Measurements from ENCODE around the gene AHR.
"Not testable (repeated sequence)": the region's sequence is repeated elsewhere in the genome, so short reads cannot be mapped to it uniquely, and the experiment has no call there.

DNA sequence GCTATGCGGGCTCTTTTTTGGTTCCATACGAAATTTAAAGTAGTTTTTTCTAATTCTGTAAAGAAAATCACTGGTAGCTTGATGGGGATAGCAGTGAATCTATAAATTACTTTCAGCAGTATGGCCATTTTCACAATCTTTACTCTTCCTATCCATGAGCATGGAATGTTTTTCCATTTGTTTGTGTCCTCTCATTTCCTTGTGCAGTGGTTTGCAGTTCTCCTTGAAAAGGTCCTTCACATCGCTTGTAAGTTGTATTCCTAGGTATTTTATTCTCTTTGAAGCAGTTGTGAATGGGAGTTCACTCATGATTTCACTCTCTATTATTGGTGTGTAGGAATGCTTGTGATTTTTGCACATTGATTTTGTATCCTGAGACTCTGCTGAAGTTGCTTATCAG lies 51.9 kb downstream of the AHR start:
- TF ChIP-seq CTCF (IDR thresholded peaks at IDR 0.05; ENCODE audit: low read depth, low read length, poor library complexity, severe bottlenecking); EZH2phosphoT487 (IDR thresholded peaks at IDR 0.05; ENCODE audit: borderline replicate concordance, low read length): not testable (repeated sequence)
